HFF-Myc (cell line): ENCODE results near the gene PSMB5.

Experiments used
- DNase-seq: peaks from one replicate; pipeline ENCODE4 v3.0.0-alpha.2; 2011; ENCODE audit warnings: low read depth; ENCODE audit errors: extremely low read depth
- H3K4me3 ChIP-seq: replicated peaks from 2 replicates; pipeline ENCODE4 v1.5.1; 2011; ENCODE audit warnings: low read depth, mild to moderate bottlenecking, control low read depth, low read length
- CTCF ChIP-seq: IDR thresholded peaks from 2 replicates; pipeline ENCODE4 v1.5.1; 2012; ENCODE audit warnings: mild to moderate bottlenecking, low read depth, low read length, control low read depth; ENCODE audit errors: missing control alignments

Gene PSMB5

GRCh38 chr14:22978981-22979671 lies 55.6 kb downstream of the PSMB5 start:
- no peak for DNase-seq
- no peak for TF ChIP-seq CTCF
- H3K4me3 ChIP-seq, result peak overlapping the region; percentile 78

GRCh38 chr14:22978487-22978837 lies 56.2 kb downstream of the PSMB5 start:
- peak overlapping the region; percentile 78 for H3K4me3 ChIP-seq
- TF ChIP-seq CTCF, result no peak
- no peak for DNase-seq

- DNase-seq, result no peak
- no peak for TF ChIP-seq CTCF
- H3K4me3 ChIP-seq, result peak overlapping the region; percentile 78
These were observed 56.8 kb downstream of the PSMB5 start for GRCh38 chr14:22977684-22978486.

- no peak for TF ChIP-seq CTCF
- no peak for DNase-seq
- H3K4me3 ChIP-seq, result no peak overlapping the region
These were observed 57.3 kb downstream of the PSMB5 start for GRCh38 chr14:22977434-22977683.

GRCh38 chr14:22976620-22977433 lies 57.9 kb downstream of the PSMB5 start:
- no peak overlapping the region for H3K4me3 ChIP-seq
- no peak for DNase-seq
- no peak for TF ChIP-seq CTCF
